GM19023 (cell line): ENCODE results near the gene SPATA6L.

ENCODE experiments used
- ATAC-seq: cut with Tn5 transposase; IDR thresholded peaks from one replicate; pipeline ENCODE4 v1.9.1; 2021; ENCODE audit warnings: mild to moderate bottlenecking, moderate library complexity; ENCODE audit not compliant: unreplicated experiment

SPATA6L gene

DNA sequence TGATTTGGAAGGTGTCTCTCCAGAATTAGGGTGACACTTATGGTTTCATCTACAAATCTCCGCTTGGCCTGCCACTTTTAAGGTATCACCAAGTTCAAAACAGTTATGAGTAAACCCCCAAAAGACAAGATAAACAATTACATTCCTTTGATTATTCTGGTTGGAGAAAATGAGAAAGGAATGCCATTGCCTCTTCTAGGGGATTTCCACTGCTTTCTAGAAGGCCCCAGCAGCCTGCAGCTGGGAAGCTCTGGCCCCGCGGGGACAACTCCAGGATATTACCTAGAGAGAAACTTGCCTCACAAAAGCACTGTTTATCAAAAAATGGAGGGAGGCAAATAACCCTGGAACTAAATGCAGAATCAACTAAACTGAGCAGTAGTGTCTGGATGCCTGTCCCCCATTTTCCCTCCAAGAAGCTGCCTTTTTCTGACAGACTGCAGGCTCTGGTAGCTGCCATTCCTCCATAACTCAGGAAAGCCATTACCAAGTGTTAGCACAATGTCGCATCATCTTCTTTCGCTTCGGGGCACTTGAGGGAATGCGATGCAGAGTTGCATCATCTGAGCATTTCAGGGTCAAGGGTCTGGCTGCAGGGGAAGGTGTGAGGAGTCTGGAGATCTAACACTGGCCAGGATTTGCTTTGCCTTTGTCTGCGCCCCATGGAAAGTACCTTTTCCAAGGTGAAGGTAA is 75.7 kb downstream of the SPATA6L start:
- no peak for ATAC-seq

DNA sequence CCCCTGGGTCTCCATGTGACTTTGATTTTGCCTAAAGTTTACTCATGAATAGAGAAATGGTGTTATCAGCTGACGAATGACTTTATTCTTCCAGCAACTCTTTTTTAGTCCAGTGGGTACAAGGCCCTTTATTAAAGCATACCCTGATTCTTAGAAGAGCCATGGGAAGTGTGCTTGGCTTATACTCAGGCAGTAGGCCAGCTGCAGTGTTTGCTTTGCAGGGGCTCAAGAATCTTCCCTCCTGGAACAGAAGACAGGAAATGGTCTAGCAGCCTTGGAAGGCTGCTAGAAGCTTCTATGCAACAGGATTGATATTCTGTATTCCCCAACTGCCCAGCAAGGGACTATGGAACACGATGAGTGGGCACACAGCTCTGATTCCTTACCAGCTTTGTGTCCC is 77.6 kb downstream of the SPATA6L start:
- ATAC-seq: no peak

DNA sequence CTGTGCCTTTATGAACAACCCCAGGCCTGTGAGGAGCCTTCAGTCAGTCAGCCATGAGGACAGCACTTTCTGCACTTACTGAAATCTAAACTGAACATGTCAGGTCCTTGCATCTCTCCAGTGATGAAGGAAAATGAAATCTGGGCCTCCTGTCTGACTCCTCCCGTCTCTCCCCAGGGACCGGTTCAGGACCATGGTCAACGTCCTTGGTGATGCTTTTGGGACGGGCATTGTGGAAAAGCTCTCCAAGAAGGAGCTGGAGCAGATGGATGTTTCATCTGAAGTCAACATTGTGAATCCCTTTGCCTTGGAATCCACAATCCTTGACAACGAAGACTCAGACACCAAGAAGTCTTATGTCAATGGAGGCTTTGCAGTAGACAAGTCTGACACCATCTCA is 81.1 kb downstream of the SPATA6L start:
- ATAC-seq: no peak

DNA sequence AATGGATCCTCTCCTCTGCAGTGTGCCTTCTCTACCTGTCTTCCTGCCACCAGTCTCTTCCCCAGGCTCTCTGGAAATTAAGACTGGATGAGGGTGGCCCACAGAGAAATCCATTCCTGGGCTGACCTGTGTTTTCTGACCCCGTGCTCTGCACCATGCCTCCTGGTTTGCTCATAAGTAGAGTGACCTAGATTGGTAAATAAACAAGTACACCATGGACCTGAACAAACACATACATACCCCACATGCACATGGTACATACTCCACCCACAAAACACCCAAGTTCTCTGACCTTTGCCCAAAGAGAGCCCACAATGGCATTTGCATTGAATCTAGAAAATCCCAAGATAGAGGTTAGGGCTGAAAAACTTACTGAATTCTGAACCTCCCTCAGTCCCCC is 81.6 kb downstream of the SPATA6L start:
- no peak for ATAC-seq

DNA sequence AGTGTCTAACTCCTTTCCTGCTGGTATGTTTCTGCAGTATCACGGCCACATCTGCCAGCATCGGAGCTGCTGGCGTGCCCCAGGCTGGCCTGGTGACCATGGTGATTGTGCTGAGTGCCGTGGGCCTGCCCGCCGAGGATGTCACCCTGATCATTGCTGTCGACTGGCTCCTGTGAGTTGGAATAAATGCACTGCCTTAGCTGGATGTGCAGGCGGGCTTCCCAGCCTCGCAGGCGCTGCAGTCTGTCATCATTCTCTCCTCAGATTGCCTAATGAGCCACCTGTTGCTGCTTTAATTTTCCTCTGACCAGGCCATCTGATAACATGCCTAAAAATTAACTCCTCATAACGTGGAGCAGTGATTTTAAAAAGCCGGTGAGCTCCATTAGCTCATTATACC is 83.3 kb downstream of the SPATA6L start:
- ATAC-seq: no peak

DNA sequence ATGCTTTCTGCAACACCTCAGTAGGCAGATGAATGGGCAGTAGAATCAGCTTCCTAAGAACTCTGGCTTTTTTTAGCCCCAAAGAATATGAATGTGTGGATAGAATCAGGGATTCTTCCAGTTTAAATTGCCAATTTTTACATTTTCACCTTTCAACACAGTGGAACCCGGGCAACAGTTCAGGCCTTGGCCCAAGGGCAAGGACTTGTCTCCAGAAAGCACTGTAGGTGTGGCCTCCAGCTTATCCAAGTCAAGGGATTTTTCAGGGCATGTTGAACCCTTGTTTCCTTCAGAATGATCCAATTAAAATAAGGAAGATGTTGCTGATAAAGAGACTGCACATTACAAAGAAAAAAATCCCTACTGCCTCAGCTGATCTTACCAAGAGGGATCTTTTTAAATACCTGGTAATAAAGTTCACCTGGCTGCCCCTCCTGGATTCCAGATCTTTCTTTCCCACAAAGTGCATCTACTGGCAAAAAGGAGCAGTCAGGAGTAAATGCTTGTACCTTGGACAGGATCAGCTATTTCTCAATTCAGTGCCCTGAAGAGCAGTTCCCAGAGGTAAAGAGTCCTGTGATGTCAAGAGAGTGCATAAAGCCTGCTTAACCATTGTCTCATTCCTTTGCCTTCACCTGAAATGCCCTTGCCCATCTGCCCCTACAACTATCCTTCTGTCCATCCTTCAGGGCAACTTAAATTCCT is 84.3 kb downstream of the SPATA6L start:
- ATAC-seq: no peak

DNA sequence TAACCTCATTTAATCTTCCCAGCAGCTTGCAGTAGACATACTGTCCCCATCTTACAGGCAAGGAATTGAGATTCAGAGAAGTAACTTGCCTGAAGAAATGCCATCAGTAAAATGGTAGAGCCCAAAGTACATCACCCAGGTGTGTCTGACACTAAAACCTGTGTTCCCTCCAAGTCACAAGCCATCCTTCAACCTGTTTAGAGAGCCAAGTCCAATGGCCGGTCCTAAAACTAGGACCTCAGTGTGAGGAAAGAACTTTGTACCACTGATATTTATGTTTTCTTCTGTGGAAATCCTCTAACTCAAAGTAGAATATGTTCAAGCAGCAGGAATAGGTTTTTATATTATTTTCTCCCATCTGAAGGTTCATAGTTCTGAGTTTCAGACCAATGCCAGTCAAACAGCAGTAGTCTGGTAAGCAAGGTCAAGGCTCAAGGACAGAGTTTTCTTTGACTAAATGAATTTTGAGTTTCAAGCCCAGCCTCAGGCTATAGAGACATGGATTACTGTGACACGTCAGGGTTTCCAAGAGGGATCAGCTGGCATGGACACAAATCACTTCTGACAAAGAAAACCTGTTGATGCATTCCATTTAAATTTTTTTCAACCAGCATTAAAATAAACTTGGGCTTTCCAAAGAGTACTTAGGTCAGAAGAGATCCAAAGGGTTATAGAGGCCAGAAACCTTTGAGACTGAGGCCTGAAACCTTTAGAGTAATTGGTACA is 85.1 kb downstream of the SPATA6L start:
- no peak for ATAC-seq

DNA sequence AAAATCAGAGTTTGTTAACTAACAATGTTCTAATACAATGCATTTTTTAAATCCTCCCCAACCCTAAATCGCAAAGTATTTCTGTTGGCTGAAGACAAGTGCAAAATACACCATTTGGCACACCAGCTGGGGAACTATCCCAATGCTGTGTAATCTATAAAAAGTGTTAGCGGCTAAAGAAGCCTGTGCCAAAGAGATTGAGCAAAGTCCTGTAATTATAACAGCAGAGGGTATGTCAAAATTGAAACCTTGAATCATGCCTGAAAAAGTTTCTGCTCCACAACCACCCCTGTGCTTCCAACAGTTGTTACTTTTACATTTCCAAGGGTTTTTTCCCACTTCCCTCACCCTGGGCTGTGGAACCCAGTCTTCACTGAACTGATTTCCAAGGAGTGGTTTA is 87.3 kb downstream of the SPATA6L start:
- no peak for ATAC-seq

DNA sequence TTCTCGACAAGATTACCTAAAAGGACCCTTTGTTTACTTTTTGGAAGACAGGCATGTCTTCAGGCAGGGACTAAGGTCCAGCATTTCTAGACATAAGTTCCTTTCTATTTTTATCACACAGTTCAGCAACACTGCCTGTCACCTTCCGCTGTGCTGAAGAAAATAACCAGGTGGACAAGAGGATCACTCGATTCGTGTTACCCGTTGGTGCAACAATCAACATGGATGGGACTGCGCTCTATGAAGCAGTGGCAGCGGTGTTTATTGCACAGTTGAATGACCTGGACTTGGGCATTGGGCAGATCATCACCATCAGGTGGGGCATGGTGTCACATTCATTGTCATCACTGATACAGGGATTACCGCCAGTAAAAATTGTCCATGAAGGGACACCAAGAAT is 89.8 kb downstream of the SPATA6L start:
- ATAC-seq: no peak

DNA sequence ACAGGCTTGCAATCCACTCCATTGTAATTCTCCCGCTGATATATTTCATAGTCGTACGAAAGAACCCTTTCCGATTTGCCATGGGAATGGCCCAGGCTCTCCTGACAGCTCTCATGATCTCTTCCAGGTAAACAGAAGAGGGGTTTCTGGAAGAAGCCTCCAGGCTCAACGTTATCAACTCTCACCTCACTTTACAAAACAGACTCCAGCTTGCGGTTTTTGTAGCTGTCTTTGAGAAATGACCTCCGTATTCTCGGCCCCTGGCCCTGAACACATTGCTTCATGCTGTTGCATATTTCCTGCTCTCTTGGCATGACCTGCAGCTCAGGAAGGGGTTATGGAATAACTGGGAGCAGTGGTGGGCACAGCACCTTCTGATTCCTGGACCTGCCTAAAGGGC is 90.3 kb downstream of the SPATA6L start:
- ATAC-seq: no peak

DNA sequence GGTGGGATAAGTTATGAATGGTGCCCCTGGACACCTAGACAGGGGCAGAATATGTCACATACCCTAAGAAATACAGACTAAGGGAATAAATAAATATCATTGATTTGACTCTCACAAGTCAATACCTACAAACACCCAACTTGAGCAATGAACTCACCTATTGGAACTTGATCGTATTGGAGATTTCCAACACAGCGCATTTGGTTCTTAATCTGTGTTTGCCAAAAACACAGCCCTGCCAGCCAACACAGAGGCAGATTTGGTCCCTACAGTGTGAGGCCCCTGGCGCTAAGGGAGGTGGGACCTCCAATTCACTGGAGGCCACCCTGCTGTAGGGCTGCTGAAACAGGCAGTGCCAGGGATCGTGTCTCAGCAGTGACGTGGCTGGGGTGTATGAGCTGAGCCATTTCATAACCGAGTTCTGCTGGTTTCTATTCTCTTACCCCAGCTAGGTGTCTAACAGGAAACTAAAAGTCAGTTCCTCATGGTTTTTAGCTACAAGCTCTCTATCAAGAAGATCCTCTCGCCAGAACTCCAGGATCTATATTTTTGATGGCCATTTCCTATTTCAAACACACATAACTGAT is 91.5 kb downstream of the SPATA6L start:
- peak; percentile 57 for ATAC-seq

DNA sequence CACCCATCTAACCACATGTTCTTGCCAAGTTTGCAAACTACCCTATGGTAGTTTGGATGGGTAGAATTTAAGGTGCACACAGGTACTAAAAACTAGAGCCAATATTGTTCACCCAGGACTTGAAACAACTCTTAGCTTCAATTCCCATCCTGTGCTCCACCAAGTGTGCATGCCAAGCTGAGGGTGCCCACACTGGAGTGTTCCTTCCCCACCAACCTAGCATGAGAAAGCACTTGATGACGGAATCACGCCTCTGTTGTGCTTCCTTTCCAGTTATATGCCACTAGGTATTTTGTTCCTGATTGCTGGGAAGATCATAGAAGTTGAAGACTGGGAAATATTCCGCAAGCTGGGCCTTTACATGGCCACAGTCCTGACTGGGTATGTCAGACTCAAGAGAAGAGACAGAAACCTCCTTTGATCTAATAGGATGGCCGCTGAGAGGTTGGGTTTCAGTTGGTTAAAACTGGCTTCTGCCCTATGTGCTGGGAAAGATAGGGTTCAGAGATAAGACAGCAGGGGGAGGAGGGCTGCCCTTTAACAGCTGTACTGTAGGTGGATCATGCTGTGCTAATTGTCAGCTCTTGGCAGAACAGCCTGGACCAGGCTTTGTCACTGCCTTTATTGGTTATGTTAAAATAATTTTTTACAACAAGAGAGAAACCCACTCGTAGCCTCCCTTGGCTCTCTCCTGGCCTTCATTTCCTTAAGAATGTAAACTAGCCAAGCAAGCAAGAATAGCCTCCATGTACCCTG is 92.5 kb downstream of the SPATA6L start:
- ATAC-seq: no peak

DNA sequence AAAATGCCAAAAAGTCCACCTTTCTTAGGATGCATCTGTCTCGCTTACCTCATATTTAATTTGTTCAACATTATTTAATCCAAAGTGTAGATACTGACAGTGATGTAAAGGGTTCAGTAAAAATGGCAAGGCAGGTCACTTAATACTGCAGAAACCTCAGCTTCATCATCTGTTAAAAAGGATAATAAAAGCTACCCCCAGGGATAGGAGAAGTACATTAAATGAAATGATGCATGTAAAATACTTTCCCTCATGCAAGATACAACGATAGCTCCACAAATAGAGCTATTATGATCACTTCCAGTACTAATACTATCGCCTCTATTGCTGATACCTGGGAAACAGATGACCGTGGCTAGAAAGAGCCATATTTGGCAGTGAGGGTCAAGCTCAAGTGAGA is 93.1 kb downstream of the SPATA6L start:
- ATAC-seq: no peak

DNA sequence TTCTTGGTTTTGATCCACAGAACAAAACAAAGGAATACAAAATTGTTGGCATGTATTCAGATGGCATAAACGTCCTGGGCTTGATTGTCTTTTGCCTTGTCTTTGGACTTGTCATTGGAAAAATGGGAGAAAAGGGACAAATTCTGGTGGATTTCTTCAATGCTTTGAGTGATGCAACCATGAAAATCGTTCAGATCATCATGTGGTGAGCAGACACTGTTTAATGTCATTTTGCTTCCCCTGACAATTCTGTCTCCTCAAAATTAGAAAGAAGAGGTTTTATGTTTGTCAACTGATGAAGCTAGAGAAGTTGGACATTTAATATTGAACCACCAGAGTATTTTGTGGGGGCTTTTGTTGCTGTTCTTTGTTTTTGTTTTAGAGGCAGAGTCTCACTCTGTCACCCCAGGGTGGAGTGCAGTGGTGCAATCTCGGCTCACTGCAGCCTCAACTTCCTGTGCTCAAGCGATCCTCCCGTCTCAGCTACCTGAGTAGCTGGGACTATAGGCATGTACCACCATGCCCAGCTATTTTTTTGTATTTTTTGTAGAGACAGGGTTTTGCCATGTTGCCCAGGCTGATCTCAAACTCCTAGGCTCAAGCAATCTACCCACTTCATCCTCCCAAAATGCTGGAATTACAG is 94.0 kb downstream of the SPATA6L start:
- no peak for ATAC-seq

DNA sequence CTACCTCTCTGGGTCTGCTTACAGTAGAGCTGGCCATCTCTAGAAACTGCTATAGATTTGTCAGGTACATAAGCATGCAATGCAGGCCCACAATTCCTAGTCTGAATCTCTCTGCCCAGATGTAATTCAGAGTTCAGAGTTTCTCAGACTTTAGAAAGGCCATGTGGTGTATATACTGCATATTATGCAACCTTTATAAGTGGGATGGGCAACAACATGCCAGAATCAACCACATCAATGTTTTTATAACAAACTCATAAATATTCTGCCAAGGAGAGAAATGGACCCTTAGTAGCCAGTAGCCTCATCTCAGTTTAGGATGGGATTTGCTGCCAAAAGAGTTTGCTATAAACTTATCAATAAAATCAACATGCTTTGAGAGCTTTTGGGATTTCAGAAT is 97.2 kb downstream of the SPATA6L start:
- ATAC-seq: no peak

DNA sequence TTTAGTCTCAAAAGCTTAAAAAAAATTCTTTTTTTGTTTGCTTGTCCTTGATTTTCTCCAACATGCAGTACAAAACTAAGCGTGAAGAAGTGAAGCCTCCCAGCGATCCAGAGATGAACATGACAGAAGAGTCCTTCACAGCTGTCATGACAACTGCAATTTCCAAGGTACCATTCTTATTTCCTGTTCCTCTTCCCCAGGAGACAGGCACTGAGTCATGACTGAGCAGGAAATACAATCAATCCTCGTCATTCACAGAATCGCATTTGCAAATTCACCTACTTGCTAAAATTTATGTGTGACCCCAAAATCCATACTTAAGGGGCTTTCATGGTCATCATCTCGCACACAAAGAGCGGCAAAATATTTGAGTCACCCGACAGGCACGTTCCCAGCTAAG is 98.7 kb downstream of the SPATA6L start:
- ATAC-seq: no peak

DNA sequence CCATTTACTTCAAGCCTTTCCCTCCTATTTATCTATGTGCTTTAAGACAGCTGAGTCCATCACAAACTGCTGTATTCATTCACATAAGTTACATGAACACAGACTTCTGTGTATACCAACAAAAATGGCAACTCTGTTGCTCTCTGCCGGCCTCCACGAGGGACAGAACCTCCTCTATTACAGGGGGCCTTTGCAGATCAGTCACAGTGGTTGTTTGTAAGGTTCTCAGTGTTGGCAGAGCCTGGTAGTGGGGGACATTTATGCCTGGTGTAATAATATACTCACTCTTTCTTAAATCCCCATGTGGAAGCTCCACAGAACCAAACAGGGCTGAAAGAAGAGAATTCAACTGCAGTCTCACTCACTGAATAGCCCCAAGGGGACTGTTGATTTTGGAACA is 99.5 kb downstream of the SPATA6L start:
- ATAC-seq: no peak

DNA sequence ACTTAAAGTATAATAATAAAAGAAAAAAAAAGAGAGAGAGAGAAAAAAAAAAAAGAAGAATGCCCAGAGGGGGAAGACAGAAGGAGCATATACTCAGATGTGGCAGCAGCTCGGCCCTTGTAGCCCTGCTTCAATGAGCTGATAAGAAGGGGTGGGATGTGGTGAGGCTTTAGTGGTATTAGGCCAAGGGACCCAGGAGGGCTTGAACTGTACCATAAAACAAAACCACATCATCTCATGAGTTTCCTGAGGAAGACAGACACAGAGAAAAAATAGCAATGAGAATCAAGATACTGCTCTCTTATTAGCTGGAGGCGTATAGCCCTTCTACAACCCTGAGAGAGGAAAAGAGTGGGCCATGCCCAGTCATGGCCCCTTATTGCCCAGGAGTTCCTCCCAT is 103.2 kb downstream of the SPATA6L start:
- ATAC-seq: no peak

DNA sequence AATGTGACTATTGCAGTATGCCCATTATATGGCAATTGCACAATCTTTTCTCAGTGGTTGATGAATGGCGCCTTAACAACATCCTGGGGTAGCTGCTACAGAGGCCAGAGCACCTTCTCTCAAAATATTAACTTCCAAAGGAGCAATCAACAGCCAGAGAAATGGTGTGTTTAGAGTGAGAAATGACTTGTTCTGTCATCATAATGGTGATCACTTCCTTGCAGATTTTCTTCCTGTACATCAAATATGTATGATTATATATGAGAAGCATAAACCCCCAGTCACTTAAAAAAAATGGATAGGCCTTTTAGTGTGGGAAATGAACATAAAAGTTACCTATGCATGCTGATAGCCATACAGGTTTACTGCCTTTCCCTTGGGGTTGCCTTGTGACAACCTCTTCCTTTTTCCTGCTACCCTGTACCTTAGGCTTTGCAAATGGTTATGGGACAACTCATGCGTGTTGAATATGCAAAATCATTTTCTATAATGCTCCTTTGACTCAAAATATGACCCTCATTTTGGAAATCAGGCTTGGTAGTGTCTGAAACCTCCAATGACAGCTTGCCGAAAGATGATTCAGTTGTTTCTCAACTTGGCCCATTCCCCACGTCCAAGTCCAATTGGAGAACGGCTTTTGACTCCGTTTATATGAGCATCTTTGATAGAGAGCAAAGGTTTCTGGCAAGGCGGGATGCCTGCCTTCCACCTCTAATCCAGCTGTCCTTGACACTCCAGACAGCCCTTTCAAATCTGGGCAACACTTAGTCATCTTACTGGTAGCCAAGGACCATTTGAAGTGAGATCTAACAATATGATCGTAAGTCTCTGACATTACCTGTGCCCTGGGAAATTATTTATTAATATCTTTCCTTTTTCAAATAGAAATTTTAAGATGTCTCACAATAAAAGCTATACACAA is 106.8 kb downstream of the SPATA6L start:
- ATAC-seq: peak; percentile 83
